HepG2 (cell line): Measurements from ENCODE around the gene RTP3. TPM values are rescaled to one million over a fixed set of nuclear protein-coding genes. Genes with fewer than 3 reads are reported as not detected.

Source experiments
- ATAC-seq: fragments of 200-7000 bp; cut with Tn5 transposase; 3 replicates; pipeline ENCODE4 v1.9.1; 2020; ENCODE audit warnings: mild to moderate bottlenecking, moderate library complexity
- BruUV-seq: library from RNA; stranded (reverse); fragments of 400-500 nt; replicated peaks from 2 replicates; lab custom pipeline; 2021; lab: Mats Ljungman, UMichigan
- CTCF ChIA-PET: fragments of 300-600 bp; formaldehyde crosslinking; extraction: SDS; loops from one replicate; lab custom pipeline; 2021; ENCODE audit warnings: low total read pairs, inconsistent platforms, low intra/inter-chr PET ratio; lab: Yijun Ruan, JAX
- POLR2A ChIA-PET: fragments of 350-600 bp; sonication (Branson Sonifier 250); formaldehyde crosslinking; loops from one replicate; lab custom pipeline; 2020; ENCODE audit warnings: antibody characterized with exemption, inconsistent platforms; lab: Yijun Ruan, JAX
- DNase-seq: peaks from one replicate; pipeline ENCODE4 v3.0.0-alpha.2; 2015; ENCODE audit warnings: low spot score
- FAIRE-seq: peaks from 3 replicates; lab custom pipeline; 2011; peaks lifted over from hg19 to GRCh38; lab: Jason Lieb, UNC
- H2AFZ ChIP-seq: one replicate; pipeline ENCODE4 v1.6.1; 2011; ENCODE audit warnings: low read length, inconsistent platforms
- H3K27ac ChIP-seq: fragments of 300-600 bp; 3 replicates; pipeline ENCODE4 v1.8.0; 2011; ENCODE audit warnings: mixed run types, mild to moderate bottlenecking, mixed read lengths, low read length, inconsistent platforms; ENCODE audit not compliant: insufficient read depth; ENCODE audit errors: extremely low read length
- H3K27me3 ChIP-seq, 2 experiments: fragments of 200-600 bp in 1 of 2; 2 replicates in 1 of 2; 3 replicates in 1 of 2; pipeline versions ENCODE4 v1.6.0 to v1.8.0; 2011; ENCODE audit warnings: low read length in 2 of 2, mild to moderate bottlenecking in 2 of 2, moderate library complexity in 2 of 2, inconsistent platforms in 1 of 2; ENCODE audit not compliant: insufficient read depth in 2 of 2, control insufficient read depth in 1 of 2
- H3K36me3 ChIP-seq, 2 experiments: fragments of 200-600 bp in 1 of 2; replicated peaks in 1 of 2; 2 replicates in 1 of 2; 3 replicates in 1 of 2; pipeline versions ENCODE4 v1.5.1 to v1.8.0; 2011; ENCODE audit warnings: low read length in 2 of 2, inconsistent platforms in 1 of 2; ENCODE audit not compliant: insufficient read depth in 2 of 2, control insufficient read depth in 1 of 2
- H3K4me1 ChIP-seq: 2 replicates; pipeline ENCODE4 v1.5.1; 2012; ENCODE audit warnings: low read length, inconsistent platforms; ENCODE audit not compliant: insufficient read depth
- H3K4me2 ChIP-seq: 2 replicates; pipeline ENCODE4 v1.6.0; 2011; ENCODE audit warnings: low read depth, low read length, inconsistent platforms
- H3K4me3 ChIP-seq, 3 experiments: fragments of 200-600 bp in 1 of 3; sonication (generic), shearing (Covaris generic) in 1 of 3; replicated peaks in 1 of 3; 2 replicates each; pipeline ENCODE4 v1.5.1; 2011 to 2016; ENCODE audit warnings: low read length in 3 of 3, inconsistent platforms in 2 of 3, low read depth in 2 of 3, mild to moderate bottlenecking in 2 of 3, control low read depth in 1 of 3, mixed read lengths in 1 of 3; ENCODE audit not compliant: insufficient read depth in 1 of 3
- H3K79me2 ChIP-seq: one replicate; pipeline ENCODE4 v1.6.1; 2011; ENCODE audit warnings: low read length, inconsistent platforms; ENCODE audit not compliant: insufficient read depth
- H3K9ac ChIP-seq: 2 replicates; pipeline ENCODE4 v1.6.0; 2011; ENCODE audit warnings: mild to moderate bottlenecking, low read depth, low read length, inconsistent platforms; ENCODE audit not compliant: insufficient read depth
- H3K9me3 ChIP-seq: 2 replicates; pipeline ENCODE4 v1.5.1; 2012; ENCODE audit warnings: mild to moderate bottlenecking, low read length
- H4K20me1 ChIP-seq: 2 replicates; pipeline ENCODE4 v1.6.0; 2011; ENCODE audit warnings: inconsistent platforms, mild to moderate bottlenecking, low read length, moderate library complexity; ENCODE audit not compliant: insufficient read depth
- HNF1A ChIP-seq, 2 experiments: sonication (generic) in 1 of 2; formaldehyde crosslinking in 1 of 2; IDR thresholded peaks; 2 replicates each; pipeline versions ENCODE4 v1.4.0 to v1.6.1; 2016 to 2020; ENCODE audit warnings: borderline replicate concordance in 1 of 2, low read depth in 1 of 2, mild to moderate bottlenecking in 1 of 2, missing genetic modification reagents in 1 of 2
- PHF20 ChIP-seq: sonication (generic); formaldehyde crosslinking; IDR thresholded peaks from 2 replicates; pipeline ENCODE4 v1.5.0; 2020; ENCODE audit warnings: mild to moderate bottlenecking, missing genetic modification reagents
- SETDB1 ChIP-seq: sonication (generic); formaldehyde crosslinking; IDR thresholded peaks from 2 replicates; pipeline ENCODE4 v1.5.1; 2020; ENCODE audit warnings: missing genetic modification reagents, mild to moderate bottlenecking, borderline replicate concordance
- SIN3A ChIP-seq: IDR thresholded peaks from 2 replicates; pipeline ENCODE4 v1.6.1; 2011; ENCODE audit warnings: low read depth, mild to moderate bottlenecking, control low read depth, low read length, borderline replicate concordance
- ZBTB39 ChIP-seq: sonication (generic); formaldehyde crosslinking; IDR thresholded peaks from 2 replicates; pipeline ENCODE4 v1.5.0; 2020; ENCODE audit warnings: missing genetic modification reagents
- ZBTB7B ChIP-seq: sonication (generic); formaldehyde crosslinking; IDR thresholded peaks from 2 replicates; pipeline ENCODE4 v1.4.0; 2020; ENCODE audit warnings: missing genetic modification reagents
- ZNF12 ChIP-seq: sonication (generic); formaldehyde crosslinking; IDR thresholded peaks from 2 replicates; pipeline ENCODE4 v1.5.0; 2020; ENCODE audit warnings: missing genetic modification reagents
- ZNF256 ChIP-seq: sonication (generic); formaldehyde crosslinking; conservative IDR thresholded peaks from 2 replicates; pipeline ENCODE4 v1.4.0; 2020; ENCODE audit warnings: missing genetic modification reagents
- ZNF317 ChIP-seq: sonication (generic); formaldehyde crosslinking; IDR thresholded peaks from 2 replicates; pipeline ENCODE4 v1.5.0; 2020; ENCODE audit warnings: mild to moderate bottlenecking, missing genetic modification reagents
- ZNF350 ChIP-seq: sonication (generic); formaldehyde crosslinking; IDR thresholded peaks from 2 replicates; pipeline ENCODE4 v1.4.0; 2020; ENCODE audit warnings: mild to moderate bottlenecking, low read depth, missing genetic modification reagents, borderline replicate concordance
- ZNF605 ChIP-seq: sonication (generic); formaldehyde crosslinking; IDR thresholded peaks from 2 replicates; pipeline ENCODE4 v1.8.0; 2022; ENCODE audit warnings: mild to moderate bottlenecking, missing genetic modification reagents
- ZNF891 ChIP-seq: sonication (generic); formaldehyde crosslinking; IDR thresholded peaks from 2 replicates; pipeline ENCODE4 v1.5.0; 2020; ENCODE audit warnings: mild to moderate bottlenecking, missing genetic modification reagents
- WGBS: methylation state at CpG from one replicate; pipeline ENCODE4 v1.1.6; 2017; ENCODE audit warnings: low lambda C conversion rate; 5-methylcytosine and 5-hydroxymethylcytosine counted together
- in situ Hi-C: cut with HindIII; loops from 2 replicates; pipeline ENCODE4 v1.10.0; 2017; ENCODE audit warnings: low pct_unique_long_range_greater_than_20kb; ENCODE audit not compliant: extremely low pct_ligation_motif_present
- intact Hi-C: fragments of 100-400 bp; cut with micrococcal nuclease; formaldehyde crosslinking; loops from one replicate; pipeline ENCODE4 v1.10.0; 2022; ENCODE audit not compliant: unreplicated experiment
- polyA plus RNA-seq, 8 experiments: library from polyadenylated mRNA; depleted of rRNA in 3 of 8; stranded (reverse) in 7 of 8; unstranded in 1 of 8; fragments of >200 nt; fragmentation: Illumina TruSeq in 4 of 8; extraction: Trizol in 4 of 8; gene quantifications; 2 replicates each; pipeline versions ENCODE4 v1.2.1 to v1.2.3, GENCODE V29; 2011 to 2016; ENCODE audit warnings: low read depth in 4 of 8, missing spikeins in 1 of 8, mixed read lengths in 1 of 8; ENCODE audit not compliant: insufficient read depth in 1 of 8
- total RNA-seq, 5 experiments: library from RNA; depleted of rRNA; stranded (reverse); fragments of >200 nt; fragmentation: Illumina TruSeq; extraction: Trizol; gene quantifications; 2 replicates each; pipeline ENCODE4 v1.2.3, GENCODE V29; 2016; ENCODE audit warnings: low read depth in 1 of 5
- TF ChIP-seq, protein P1 (sequence below): sonication (generic); formaldehyde crosslinking; IDR thresholded peaks from 2 replicates; pipeline ENCODE4 v1.4.0; 2020; ENCODE audit warnings: missing genetic modification reagents, mild to moderate bottlenecking, borderline replicate concordance
- TF ChIP-seq, protein P2 (sequence below): sonication (generic); formaldehyde crosslinking; IDR thresholded peaks from 2 replicates; pipeline ENCODE4 v1.4.0; 2020; ENCODE audit warnings: missing genetic modification reagents
- TF ChIP-seq, protein P3 (sequence below): conservative IDR thresholded peaks from 2 replicates; pipeline ENCODE4 v1.6.1; 2018; ENCODE audit warnings: missing genetic modification reagents

The RTP3 gene
- total and polyA plus RNA-seq, 2 of the 13 experiments (the other 11 are each of a cell fraction or from before 2014, with no cell fraction given), result 0.09 TPM; not detected in 1

DNA sequence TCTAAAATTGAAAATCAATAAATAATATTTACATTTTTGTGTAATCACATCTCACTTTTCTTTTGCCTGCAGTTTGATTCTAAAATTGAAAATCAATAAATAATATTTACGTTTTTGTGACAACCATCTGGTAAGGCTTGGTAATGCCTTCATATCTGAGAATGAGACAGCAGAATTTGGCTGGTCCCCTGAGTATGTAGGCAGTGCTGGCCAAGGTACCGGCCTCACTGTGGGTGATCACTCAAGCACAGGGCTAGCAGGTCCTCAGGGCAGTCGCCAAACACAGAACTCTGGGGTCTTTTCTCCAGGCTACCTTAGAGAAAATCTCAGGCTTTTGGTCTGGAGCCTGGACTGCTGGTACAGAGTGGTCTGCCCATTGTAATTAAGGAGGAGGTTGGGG is 26.2 kb downstream of the RTP3 start:
- BruUV-seq, result no TSS peak
- TF ChIP-seq ZNF350 (CRISPR knock-in tag), result no peak
- no peak for TF ChIP-seq ZNF256 (CRISPR knock-in tag)
- TF ChIP-seq PHF20 (CRISPR knock-in tag), result no peak
- TF ChIP-seq, protein P1, sequence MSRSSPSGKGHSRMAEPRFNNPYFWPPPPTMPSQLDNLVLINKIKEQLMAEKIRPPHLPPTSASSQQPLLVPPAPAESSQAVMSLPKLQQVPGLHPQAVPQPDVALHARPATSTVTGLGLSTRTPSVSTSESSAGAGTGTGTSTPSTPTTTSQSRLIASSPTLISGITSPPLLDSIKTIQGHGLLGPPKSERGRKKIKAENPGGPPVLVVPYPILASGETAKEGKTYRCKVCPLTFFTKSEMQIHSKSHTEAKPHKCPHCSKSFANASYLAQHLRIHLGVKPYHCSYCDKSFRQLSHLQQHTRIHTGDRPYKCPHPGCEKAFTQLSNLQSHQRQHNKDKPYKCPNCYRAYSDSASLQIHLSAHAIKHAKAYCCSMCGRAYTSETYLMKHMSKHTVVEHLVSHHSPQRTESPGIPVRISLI (CRISPR knock-in tag), result no peak
- TF ChIP-seq, protein P2, sequence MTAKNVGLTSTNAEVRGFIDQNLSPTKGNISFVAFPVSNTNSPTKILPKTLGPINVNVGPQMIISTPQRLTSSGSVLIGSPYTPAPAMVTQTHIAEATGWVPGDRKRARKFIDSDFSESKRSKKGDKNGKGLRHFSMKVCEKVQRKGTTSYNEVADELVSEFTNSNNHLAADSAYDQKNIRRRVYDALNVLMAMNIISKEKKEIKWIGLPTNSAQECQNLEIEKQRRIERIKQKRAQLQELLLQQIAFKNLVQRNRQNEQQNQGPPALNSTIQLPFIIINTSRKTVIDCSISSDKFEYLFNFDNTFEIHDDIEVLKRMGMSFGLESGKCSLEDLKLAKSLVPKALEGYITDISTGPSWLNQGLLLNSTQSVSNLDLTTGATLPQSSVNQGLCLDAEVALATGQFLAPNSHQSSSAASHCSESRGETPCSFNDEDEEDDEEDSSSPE, result no peak
- no peak for TF ChIP-seq ZBTB7B (CRISPR knock-in tag)
- TF ChIP-seq ZBTB39 (CRISPR knock-in tag), result no peak
- TF ChIP-seq ZNF317 (CRISPR knock-in tag), result no peak
- TF ChIP-seq, protein P3, sequence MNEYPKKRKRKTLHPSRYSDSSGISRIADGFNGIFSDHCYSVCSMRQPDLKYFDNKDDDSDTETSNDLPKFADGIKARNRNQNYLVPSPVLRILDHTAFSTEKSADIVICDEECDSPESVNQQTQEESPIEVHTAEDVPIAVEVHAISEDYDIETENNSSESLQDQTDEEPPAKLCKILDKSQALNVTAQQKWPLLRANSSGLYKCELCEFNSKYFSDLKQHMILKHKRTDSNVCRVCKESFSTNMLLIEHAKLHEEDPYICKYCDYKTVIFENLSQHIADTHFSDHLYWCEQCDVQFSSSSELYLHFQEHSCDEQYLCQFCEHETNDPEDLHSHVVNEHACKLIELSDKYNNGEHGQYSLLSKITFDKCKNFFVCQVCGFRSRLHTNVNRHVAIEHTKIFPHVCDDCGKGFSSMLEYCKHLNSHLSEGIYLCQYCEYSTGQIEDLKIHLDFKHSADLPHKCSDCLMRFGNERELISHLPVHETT (CRISPR knock-in tag), result no peak
- TF ChIP-seq SETDB1, result no peak
- no peak for TF ChIP-seq ZNF605
- TF ChIP-seq SIN3A, result no peak
- no peak for TF ChIP-seq ZNF891 (CRISPR knock-in tag)
- no peak for TF ChIP-seq ZNF12
- TF ChIP-seq HNF1A (IDR thresholded peaks at IDR 0.05; ENCODE audit: low read depth), result no peak
- TF ChIP-seq HNF1A (CRISPR knock-in tag; IDR thresholded peaks at IDR 0.05; ENCODE audit: borderline replicate concordance), result no peak

More for the DNA sequence above, 26.2 kb downstream of the RTP3 start:
- no peak overlapping the region for H3K4me3 ChIP-seq
- WGBS, result 3% methylated on average over 1 of the region's 3 CpGs
- in situ Hi-C loops, result no loop called here
- DNase-seq (no peak), ATAC-seq (no peak), FAIRE-seq (no peak)
- no peaks in the 10 kb centered on the region for H3K36me3 ChIP-seq
- CTCF ChIA-PET, result no interaction called here
- H3K27me3 ChIP-seq, result no peaks in the 10 kb centered on the region
- no peak overlapping the region for H2AFZ ChIP-seq
- H3K27ac ChIP-seq, result no peak overlapping the region
- H3K9me3 ChIP-seq, result no peaks in the 10 kb centered on the region
- intact Hi-C loops, result no loop called here
- no peak overlapping the region for H3K4me2 ChIP-seq
- H3K9ac ChIP-seq, result no peak overlapping the region
- H3K79me2 ChIP-seq, result no peaks in the 10 kb centered on the region
- H3K4me1 ChIP-seq, result no peaks in the 10 kb centered on the region
- H4K20me1 ChIP-seq, result no peaks in the 10 kb centered on the region
- POLR2A ChIA-PET, result no interaction called here
